ENCODE data around the gene NYNRIN. TPM values are rescaled to one million over a fixed set of nuclear protein-coding genes. Genes with fewer than 3 reads are reported as not detected.
"Not testable (repeated sequence)": the region's sequence is repeated elsewhere in the genome, so short reads cannot be mapped to it uniquely, and the experiment has no call there.

NYNRIN gene
- total and polyA plus RNA-seq, 9 donors, result 22.0 to 76.0 (median 54.6) TPM

DNA sequence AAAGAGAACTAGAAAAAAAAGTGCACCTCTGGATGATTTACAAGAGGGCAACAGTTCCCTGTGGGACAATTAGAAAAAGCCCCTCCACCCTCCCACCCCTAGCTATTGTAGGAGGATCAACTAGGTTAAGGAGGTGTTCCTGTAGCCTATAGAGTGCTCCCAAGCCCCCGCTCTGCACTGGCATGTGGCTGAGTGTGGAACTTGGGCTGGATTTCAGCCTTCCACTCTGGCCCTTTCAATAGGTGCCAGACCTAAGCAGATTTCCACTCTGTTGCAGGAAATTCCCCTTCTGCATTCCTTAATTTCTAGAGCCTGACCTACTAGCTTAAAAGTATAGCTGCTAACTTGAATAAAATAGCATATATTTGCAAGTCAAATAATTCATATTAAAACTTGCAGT, 28.1 kb upstream of the NYNRIN start:
- H3K4me1 ChIP-seq (ENCODE audit: insufficient read depth), result peaks cover 9% of the 10 kb centered on the region

DNA sequence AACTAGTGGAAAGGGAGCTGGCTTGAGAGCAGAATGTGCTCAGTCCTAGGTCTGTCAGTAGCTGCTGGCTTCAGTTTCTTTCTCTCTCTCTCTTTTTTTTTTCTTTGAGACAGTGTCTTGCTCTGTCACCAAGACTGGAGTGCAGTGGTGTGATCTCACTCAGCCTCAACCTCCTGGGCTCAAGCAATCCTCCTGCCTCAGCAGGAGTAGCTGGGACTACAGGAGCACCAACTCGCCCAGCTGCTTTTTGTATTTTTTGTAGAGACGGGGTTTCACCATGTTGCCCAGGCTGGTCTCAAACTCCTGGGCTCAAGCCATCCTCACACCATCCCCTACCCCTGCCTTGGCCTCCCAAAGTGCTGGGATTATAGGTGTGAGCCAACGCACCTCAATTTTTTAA, 27.2 kb upstream of the NYNRIN start:
- H3K36me3 ChIP-seq; H3K4me3 ChIP-seq; H3K9me3 ChIP-seq; H3K27me3 ChIP-seq; DNase-seq; intact Hi-C loops (cut with DNase I); H3K4me1 ChIP-seq (ENCODE audit: insufficient read depth): not testable (repeated sequence)
- peak overlapping the region in 1 of 2 donors; percentile 3 for H3K27ac ChIP-seq
- 83 to 87% (median 86%) methylated on average over 3 of the region's 3 CpGs for WGBS, 3 donors

More for the DNA sequence above, 28.1 kb upstream of the NYNRIN start:
- Histone ChIP-seq H3K36me3 (no peaks in the 10 kb centered on the region), H3K27me3 (no peaks in the 10 kb centered on the region), H3K9me3 (no peaks in the 10 kb centered on the region), H3K4me3 (no peak overlapping the region), H3K27ac (peak overlapping the region in 1 of 2 donors; percentile 19)
- intact Hi-C loops (cut with DNase I), result no loop called here
- TF ChIP-seq, protein P1, sequence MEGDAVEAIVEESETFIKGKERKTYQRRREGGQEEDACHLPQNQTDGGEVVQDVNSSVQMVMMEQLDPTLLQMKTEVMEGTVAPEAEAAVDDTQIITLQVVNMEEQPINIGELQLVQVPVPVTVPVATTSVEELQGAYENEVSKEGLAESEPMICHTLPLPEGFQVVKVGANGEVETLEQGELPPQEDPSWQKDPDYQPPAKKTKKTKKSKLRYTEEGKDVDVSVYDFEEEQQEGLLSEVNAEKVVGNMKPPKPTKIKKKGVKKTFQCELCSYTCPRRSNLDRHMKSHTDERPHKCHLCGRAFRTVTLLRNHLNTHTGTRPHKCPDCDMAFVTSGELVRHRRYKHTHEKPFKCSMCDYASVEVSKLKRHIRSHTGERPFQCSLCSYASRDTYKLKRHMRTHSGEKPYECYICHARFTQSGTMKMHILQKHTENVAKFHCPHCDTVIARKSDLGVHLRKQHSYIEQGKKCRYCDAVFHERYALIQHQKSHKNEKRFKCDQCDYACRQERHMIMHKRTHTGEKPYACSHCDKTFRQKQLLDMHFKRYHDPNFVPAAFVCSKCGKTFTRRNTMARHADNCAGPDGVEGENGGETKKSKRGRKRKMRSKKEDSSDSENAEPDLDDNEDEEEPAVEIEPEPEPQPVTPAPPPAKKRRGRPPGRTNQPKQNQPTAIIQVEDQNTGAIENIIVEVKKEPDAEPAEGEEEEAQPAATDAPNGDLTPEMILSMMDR (IDR thresholded peaks at IDR 0.05), result no peak
- 55 to 70% (median 68%) methylated on average over 1 of the region's 1 CpG for WGBS, 3 donors
- no peak for DNase-seq

DNA sequence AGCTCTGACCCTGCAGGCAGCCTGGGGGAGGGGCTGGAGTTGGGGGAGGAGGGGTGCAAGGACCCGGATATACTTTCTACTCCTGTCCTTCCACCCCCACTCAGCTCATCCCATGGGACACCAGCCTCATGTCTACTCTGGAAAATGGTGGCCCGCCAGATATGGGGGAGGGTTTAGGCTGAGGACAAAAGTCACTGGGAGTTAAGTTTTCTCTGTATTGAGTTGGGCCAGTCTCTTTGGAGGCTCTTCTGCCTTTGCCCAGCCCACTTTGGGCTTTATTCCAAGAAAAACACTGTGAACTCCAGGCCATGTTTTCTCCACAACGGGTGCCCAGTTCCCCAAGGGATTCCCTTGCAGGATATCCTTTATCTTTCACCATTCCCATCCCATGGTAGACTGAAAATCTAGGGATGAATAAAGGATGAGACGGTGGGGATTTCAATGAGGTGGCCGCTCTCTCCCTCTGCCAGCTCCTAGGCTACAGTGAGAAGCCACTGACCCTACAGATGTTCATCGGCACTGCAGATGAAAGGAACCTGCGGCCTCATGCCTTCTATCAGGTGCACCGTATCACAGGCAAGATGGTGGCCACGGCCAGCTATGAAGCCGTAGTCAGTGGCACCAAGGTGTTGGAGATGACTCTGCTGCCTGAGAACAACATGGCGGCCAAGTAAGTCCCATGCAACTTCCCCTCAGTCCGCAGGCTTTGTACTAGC, 25.9 kb upstream of the NYNRIN start:
- no peaks in the 10 kb centered on the region for H3K27me3 ChIP-seq
- intact Hi-C loops (cut with DNase I), result no loop called here
- no peaks in the 10 kb centered on the region for H3K36me3 ChIP-seq
- H3K4me3 ChIP-seq, result no peak overlapping the region
- TF ChIP-seq, protein P1 (IDR thresholded peaks at IDR 0.05), result no peak
- no peak for TF ChIP-seq POLR2A (IDR thresholded peaks at IDR 0.05)
- TF ChIP-seq EP300 (IDR thresholded peaks at IDR 0.05), result no peak
- no peaks in the 10 kb centered on the region for H3K9me3 ChIP-seq
- peaks cover 9% of the 10 kb centered on the region for H3K4me1 ChIP-seq (ENCODE audit: insufficient read depth)
- 75 to 77% (median 76%) methylated on average over 12 of the region's 12 CpGs for WGBS, 3 donors
- peak in 2 of 5 donors; percentile 35 to 51 for DNase-seq
- no peak overlapping the region for H3K27ac ChIP-seq

DNA sequence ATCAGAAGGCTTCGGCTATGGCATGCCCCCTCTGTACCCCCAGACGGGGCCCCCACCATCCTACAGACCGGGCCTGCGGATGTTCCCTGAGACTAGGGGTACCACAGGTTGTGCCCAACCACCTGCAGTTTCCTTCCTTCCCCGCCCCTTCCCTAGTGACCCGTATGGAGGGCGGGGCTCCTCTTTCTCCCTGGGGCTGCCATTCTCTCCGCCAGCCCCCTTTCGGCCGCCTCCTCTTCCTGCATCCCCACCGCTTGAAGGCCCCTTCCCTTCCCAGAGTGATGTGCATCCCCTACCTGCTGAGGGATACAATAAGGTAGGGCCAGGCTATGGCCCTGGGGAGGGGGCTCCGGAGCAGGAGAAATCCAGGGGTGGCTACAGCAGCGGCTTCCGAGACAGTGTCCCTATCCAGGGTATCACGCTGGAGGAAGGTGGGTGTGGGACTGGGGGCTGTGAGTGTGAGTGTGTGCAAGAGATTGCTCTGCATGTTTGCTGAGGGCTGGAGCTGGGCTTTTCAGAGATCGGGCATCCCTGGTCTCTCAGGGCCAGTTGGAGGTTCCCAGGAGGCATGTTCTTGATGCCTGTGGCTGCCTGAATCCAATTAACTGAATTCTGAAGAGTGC, 22.2 kb upstream of the NYNRIN start:
- no peaks in the 10 kb centered on the region for H3K36me3 ChIP-seq
- TF ChIP-seq POLR2A (IDR thresholded peaks at IDR 0.05) (no peak), EP300 (IDR thresholded peaks at IDR 0.05) (no peak)
- TF ChIP-seq, protein P1 (IDR thresholded peaks at IDR 0.05), result no peak
- H3K27me3 ChIP-seq, result no peaks in the 10 kb centered on the region
- 75 to 80% (median 75%) methylated on average over 16 of the region's 16 CpGs for WGBS, 3 donors
- DNase-seq, result no peak
- intact Hi-C loops (cut with DNase I), result no loop called here
- H3K4me1 ChIP-seq (ENCODE audit: insufficient read depth), result peaks cover 5% of the 10 kb centered on the region
- H3K9me3 ChIP-seq, result no peaks in the 10 kb centered on the region
- H3K27ac ChIP-seq, result no peak overlapping the region
- H3K4me3 ChIP-seq, result no peak overlapping the region

DNA sequence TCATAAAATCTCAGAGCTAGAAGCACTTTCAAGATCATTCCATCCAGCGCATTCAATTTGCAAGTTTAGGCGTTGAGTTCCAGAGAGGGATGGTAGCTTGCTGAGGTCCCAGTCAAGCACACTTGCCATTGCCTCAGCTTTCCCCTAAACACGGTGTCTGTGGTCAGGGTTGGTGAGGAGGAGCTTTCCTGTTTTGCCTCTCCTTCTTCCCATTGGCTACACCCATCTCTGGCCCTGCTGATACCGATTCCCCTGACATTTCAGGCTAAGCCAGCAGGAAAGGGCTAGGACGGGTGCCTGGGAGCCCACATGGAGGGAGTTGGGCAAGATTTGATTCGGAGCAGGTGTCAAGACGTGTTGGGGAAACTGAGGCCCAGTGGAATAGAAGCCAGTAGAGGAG, 21.7 kb upstream of the NYNRIN start:
- intact Hi-C loops (cut with DNase I), result no loop called here
- Histone ChIP-seq H3K4me3 (no peak overlapping the region), H3K9me3 (no peaks in the 10 kb centered on the region), H3K4me1 (ENCODE audit: insufficient read depth) (peaks cover 5% of the 10 kb centered on the region), H3K27ac (no peak overlapping the region), H3K36me3 (no peaks in the 10 kb centered on the region), H3K27me3 (no peaks in the 10 kb centered on the region)
- WGBS, 3 donors, result 77 to 80% (median 78%) methylated on average over 7 of the region's 7 CpGs
- TF ChIP-seq POLR2A (IDR thresholded peaks at IDR 0.05) (no peak), EP300 (IDR thresholded peaks at IDR 0.05) (no peak)
- TF ChIP-seq, protein P1 (IDR thresholded peaks at IDR 0.05), result no peak
- no peak for DNase-seq

All from ovary (tissue), 9 donors.